ENCODE measurements around the gene CPAMD8. TPM values are rescaled to one million over a fixed set of nuclear protein-coding genes. Genes with fewer than 3 reads are reported as not detected.

CPAMD8 gene
- total and polyA plus RNA-seq, 2 donors (not counting 3 experiments of a cell fraction or from before 2014, with no cell fraction given): 2.2 to 3.9 TPM

DNA sequence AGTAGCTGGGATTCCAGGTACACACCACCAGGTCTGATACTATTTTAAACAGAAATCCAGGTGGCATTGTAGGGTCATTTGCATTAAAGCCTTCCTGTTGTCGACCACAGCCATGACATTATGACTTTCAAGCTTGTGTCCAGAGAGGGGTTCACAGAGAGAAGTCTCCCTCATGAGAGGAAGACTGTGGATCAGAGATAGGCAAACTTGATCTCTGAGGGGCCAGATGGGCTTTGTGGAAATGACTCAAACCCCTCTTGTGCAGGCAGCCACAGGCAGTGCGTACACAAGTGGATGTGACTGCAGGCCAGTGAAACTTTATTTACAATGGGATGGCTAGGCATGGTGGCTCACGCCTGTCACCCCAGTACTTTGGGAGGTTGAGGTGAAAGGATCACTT lies 165.6 kb downstream of the CPAMD8 start:
- FAIRE-seq (no peak), DNase-seq (ENCODE audit: low read depth, low spot score) (no peak)
- Histone ChIP-seq H2AFZ (ENCODE audit: low read depth, low read length) (no peak overlapping the region), H3K9ac (replicated peaks; ENCODE audit: extremely low read depth, insufficient read depth, low read length) (no peak overlapping the region), H3K4me1 (ENCODE audit: control insufficient read depth, extremely low read depth, insufficient read depth, low read length) (no peaks in the 10 kb centered on the region), H3K36me3 (ENCODE audit: control insufficient read depth in 2 of 2, extremely low read depth in 1 of 2, insufficient read depth in 2 of 2, low read length in 2 of 2) (peaks cover 16 to 38% of the 10 kb centered on the region in 2 experiments), H3K9me3 (replicated peaks; ENCODE audit: control insufficient read depth, insufficient read depth, low read length) (no peaks in the 10 kb centered on the region), H3K4me2 (ENCODE audit: insufficient read depth, low read length) (no peak overlapping the region), H3K4me3 (replicated peaks in 1 of 3; ENCODE audit: insufficient read depth in 1 of 3, low read depth in 1 of 3, low read length in 3 of 3) (no peak overlapping the region), H3K9me1 (replicated peaks; ENCODE audit: control insufficient read depth, extremely low read depth, insufficient read depth, low read length) (no peaks in the 10 kb centered on the region), H3K79me2 (ENCODE audit: control insufficient read depth, insufficient read depth, low read length) (no peaks in the 10 kb centered on the region), H3K27ac (ENCODE audit: insufficient read depth, low read depth, low read length) (no peak overlapping the region), H4K20me1 (replicated peaks; ENCODE audit: control insufficient read depth, extremely low read depth, insufficient read depth, low read length) (no peaks in the 10 kb centered on the region), H3K27me3 (ENCODE audit: control insufficient read depth in 2 of 2, insufficient read depth in 2 of 2, low read length in 2 of 2) (no peaks in the 10 kb centered on the region)
- POLR2A ChIA-PET: interaction anchor here (0.7 kb wide), 1 partner anchor 225 kb away, joined by 7 read pairs; no protein-coding TSS in a partner anchor
- TF ChIP-seq FOS (IDR thresholded peaks at IDR 0.05; ENCODE audit: borderline replicate concordance, insufficient read depth, low read length): no peak
- TF ChIP-seq MYC (IDR thresholded peaks at IDR 0.05; ENCODE audit: low read depth, low read length): no peak
- TF ChIP-seq POLR2AphosphoS5 (IDR thresholded peaks at IDR 0.05; ENCODE audit: insufficient read depth, low read depth, low read length): no peak
- intact Hi-C loops (cut with micrococcal nuclease): no loop called here
- dilution Hi-C loops (cut with MboI; ENCODE audit: extremely low pct_ligation_motif_present, low sequenced_read_pairs): no loop called here
- no TSS peak for BruUV-seq (replicated peaks)
- CTCF ChIA-PET: interaction anchor here (1.0 kb wide), 1 partner anchor 81 kb away, joined by 3 read pairs; no protein-coding TSS in a partner anchor

DNA sequence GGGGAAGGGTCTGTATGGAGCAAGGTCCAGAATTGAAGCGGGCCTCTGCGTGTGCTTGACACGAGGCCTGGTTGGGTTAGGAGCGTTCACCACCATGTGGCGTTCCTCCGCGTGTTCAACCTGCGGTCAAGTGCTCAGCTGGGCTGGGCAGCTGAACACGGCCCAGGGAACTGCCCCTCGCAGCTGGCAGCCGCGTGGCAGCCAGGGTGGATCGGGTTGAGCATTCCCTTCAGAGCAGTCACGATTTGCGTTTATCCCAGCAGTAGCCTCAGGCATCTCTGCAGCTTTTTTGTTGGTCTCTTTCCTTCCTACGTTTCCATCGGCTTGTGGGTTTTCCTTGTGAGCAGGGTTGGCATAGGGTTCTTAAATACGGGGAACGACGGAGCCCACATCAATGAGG lies 166.5 kb downstream of the CPAMD8 start:
- Histone ChIP-seq H4K20me1 (replicated peaks; ENCODE audit: control insufficient read depth, extremely low read depth, insufficient read depth, low read length) (no peaks in the 10 kb centered on the region), H3K4me1 (ENCODE audit: control insufficient read depth, extremely low read depth, insufficient read depth, low read length) (no peaks in the 10 kb centered on the region), H3K27me3 (ENCODE audit: control insufficient read depth in 2 of 2, insufficient read depth in 2 of 2, low read length in 2 of 2) (no peaks in the 10 kb centered on the region), H2AFZ (ENCODE audit: low read depth, low read length) (no peak overlapping the region), H3K9me1 (replicated peaks; ENCODE audit: control insufficient read depth, extremely low read depth, insufficient read depth, low read length) (no peaks in the 10 kb centered on the region), H3K4me2 (ENCODE audit: insufficient read depth, low read length) (no peak overlapping the region), H3K4me3 (replicated peaks in 1 of 3; ENCODE audit: insufficient read depth in 1 of 3, low read depth in 1 of 3, low read length in 3 of 3) (no peak overlapping the region), H3K27ac (ENCODE audit: insufficient read depth, low read depth, low read length) (no peak overlapping the region), H3K9ac (replicated peaks; ENCODE audit: extremely low read depth, insufficient read depth, low read length) (no peak overlapping the region), H3K9me3 (replicated peaks; ENCODE audit: control insufficient read depth, insufficient read depth, low read length) (no peaks in the 10 kb centered on the region), H3K79me2 (ENCODE audit: control insufficient read depth, insufficient read depth, low read length) (no peaks in the 10 kb centered on the region), H3K36me3 (ENCODE audit: control insufficient read depth in 2 of 2, extremely low read depth in 1 of 2, insufficient read depth in 2 of 2, low read length in 2 of 2) (peaks cover 16 to 31% of the 10 kb centered on the region in 2 experiments)
- ChIA-PET POLR2A (no interaction called here), CTCF (no interaction called here)
- dilution Hi-C loops (cut with MboI; ENCODE audit: extremely low pct_ligation_motif_present, low sequenced_read_pairs): no loop called here
- TF ChIP-seq, protein P1, sequence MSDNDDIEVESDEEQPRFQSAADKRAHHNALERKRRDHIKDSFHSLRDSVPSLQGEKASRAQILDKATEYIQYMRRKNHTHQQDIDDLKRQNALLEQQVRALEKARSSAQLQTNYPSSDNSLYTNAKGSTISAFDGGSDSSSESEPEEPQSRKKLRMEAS (IDR thresholded peaks at IDR 0.05; ENCODE audit: insufficient read depth, insufficient read length): no peak
- TF ChIP-seq EZH2 (IDR thresholded peaks at IDR 0.05; ENCODE audit: borderline replicate concordance, low read depth, low read length, severe bottlenecking) (no peak), MYC (IDR thresholded peaks at IDR 0.05; ENCODE audit: low read depth, low read length) (no peak), POLR2AphosphoS5 (IDR thresholded peaks at IDR 0.05; ENCODE audit: insufficient read depth, low read depth, low read length) (no peak), GATA2 (IDR thresholded peaks at IDR 0.05; ENCODE audit: insufficient read depth, insufficient read length, low read depth, low read length) (no peak), POLR2A (IDR thresholded peaks at IDR 0.05; ENCODE audit: low read depth, low read length) (no peak), FOS (IDR thresholded peaks at IDR 0.05; ENCODE audit: borderline replicate concordance, insufficient read depth, low read length) (no peak), JUN (IDR thresholded peaks at IDR 0.05; ENCODE audit: borderline replicate concordance, insufficient read depth, insufficient read length, low read depth) (no peak)
- TF ChIP-seq, protein P2, sequence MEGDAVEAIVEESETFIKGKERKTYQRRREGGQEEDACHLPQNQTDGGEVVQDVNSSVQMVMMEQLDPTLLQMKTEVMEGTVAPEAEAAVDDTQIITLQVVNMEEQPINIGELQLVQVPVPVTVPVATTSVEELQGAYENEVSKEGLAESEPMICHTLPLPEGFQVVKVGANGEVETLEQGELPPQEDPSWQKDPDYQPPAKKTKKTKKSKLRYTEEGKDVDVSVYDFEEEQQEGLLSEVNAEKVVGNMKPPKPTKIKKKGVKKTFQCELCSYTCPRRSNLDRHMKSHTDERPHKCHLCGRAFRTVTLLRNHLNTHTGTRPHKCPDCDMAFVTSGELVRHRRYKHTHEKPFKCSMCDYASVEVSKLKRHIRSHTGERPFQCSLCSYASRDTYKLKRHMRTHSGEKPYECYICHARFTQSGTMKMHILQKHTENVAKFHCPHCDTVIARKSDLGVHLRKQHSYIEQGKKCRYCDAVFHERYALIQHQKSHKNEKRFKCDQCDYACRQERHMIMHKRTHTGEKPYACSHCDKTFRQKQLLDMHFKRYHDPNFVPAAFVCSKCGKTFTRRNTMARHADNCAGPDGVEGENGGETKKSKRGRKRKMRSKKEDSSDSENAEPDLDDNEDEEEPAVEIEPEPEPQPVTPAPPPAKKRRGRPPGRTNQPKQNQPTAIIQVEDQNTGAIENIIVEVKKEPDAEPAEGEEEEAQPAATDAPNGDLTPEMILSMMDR (IDR thresholded peaks at IDR 0.05; ENCODE audit: extremely low read depth in 1 of 2, insufficient read depth in 1 of 2, low read depth in 1 of 2, low read length in 2 of 2): no peak
- no TSS peak for BruUV-seq (replicated peaks)
- intact Hi-C loops (cut with micrococcal nuclease): no loop called here
- no peak for DNase-seq (ENCODE audit: low read depth, low spot score)
- FAIRE-seq: no peak

All from endothelial cell of umbilical vein (primary cell).